Activated effector memory CD4-positive, alpha-beta T cell treated with Interleukin-2 at 50 U/mL for 16 hours (primary cell): Measurements from ENCODE around the gene ZFP36L2.
A peak's percentile ranks its signal among the peaks of the same experiment; 100 is the strongest.

Experiments
- DNase-seq: peaks from one replicate; pipeline ENCODE4 v3.0.0-alpha.2; 2020

Gene ZFP36L2

DNA sequence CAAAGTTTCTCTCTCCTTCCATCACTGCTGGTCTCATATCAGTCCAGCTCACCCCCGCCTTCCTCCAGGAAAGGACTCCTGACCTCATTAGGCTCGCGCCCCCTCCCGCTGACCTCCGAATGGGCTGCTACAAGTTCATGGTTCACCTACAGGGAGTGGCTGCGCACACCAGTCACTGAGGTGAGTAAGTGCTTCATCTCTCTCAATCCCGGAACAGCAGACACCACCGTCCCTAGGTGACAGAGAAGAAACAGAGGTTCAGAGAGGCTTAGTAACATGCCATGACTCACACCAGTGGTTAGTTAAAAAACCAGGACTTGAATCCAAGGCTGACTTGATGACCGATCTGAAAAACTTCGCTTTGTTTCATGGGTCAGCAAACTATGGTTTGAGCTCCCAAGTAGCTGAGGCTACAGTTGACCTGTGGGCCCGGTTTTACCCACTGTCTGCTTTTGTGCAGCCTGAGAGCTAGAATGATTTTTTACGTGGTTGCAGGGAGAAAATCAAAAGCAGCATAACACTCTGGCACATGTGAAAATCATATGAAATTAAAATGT lies 42.0 kb downstream of the ZFP36L2 start:
- no peak for DNase-seq

DNA sequence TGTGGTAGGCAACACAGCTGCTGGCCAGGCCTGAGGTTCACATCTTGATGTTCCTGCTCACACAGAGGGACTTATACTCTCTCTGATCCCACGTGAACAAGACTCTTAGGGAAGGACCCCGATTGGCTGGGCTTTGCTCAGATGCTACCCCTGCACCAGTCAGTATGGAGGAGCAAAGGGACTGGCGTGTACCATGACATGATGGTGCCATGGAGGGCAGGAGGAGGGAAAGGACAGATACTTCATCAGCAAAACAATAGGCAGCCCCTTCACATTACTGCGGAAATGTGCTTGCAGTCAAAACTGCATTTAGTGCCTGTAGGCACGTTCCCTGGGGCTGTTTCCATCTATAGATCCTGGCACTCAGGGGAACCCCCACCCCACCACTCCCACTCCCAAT lies 42.7 kb downstream of the ZFP36L2 start:
- DNase-seq, result no peak

DNA sequence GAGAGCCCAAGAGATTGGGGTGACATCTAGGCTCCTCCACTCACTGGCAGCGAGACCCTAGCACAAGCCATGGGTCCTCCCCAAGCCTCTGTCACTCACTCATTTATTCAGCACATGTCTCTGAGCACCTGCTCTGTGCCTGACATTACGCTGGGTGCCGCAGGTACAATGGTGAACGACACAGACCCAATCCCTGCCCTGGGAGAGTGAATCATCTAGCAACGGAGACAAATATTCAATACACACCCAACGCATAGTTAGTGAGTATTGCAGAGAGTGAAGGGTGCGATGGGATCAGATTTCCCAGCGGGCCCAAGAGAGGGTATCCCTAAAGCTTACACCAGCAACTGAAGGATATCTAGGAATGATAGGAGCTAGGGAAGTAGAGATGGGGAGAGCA lies 45.5 kb downstream of the ZFP36L2 start:
- no peak for DNase-seq

DNA sequence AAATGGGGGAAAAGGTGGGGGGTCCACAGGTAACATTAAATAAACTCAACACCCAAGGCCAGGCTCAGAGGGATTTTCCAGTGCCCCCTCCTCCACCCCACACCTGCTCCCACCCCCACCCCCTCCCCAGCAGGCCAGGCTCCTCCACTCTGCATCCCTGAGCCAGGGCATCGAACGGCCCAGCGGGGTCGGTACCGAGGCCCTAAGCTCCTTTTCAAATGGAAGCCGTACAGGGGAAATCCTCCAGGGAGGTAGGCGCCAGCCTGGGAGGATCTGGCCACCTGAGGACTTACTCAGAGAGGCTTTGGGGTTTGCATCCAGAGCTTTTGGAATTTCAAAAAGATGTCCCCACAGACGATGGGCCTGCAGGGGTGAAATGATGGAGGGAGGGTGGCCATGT lies 46.5 kb downstream of the ZFP36L2 start:
- DNase-seq, result no peak

DNA sequence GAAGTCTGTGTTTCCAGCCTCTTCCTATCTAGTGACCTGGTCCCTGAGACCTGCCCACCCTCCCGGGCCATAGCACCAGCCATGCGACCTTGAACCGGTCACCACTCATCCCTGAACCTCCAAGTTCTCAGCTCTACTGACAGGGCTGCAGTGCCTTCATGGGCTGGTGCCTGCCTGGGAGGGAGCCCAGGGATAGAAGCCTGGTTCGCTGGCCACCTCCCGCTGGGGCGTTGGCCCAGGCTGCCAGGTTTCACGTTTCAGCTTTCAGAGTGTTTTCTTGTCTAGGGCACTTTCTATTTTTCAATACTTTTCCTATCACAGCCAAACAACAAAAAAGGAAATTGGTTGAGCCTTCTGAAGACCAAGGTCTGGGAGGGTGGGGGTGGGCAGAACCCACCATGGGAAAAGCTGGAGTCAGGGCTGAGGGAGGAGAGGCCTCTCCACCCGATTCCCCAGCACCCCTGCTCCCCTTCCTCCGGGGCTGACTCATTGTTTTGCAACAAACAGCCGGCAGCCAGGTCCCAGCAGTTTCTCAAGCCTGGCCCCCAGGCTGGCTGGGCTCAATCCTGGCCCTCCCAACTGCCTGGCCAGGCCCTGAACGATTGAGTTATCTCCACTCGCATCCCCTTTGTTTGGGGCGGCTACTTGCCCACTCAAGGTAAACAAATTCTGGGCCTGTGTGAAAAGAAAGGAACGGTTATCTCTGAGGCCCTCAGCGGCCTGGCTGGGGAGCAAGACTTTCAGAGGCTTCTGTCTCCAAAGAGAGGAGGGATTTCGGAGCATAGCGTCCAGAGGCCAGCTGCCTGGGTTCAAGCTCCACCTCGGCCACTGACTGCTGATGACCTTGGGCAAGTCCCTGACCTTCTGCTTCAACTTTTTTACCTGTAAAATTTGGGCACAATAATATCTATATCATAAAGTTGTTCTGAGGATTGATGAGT lies 47.5 kb downstream of the ZFP36L2 start:
- peak; percentile 42 for DNase-seq

DNA sequence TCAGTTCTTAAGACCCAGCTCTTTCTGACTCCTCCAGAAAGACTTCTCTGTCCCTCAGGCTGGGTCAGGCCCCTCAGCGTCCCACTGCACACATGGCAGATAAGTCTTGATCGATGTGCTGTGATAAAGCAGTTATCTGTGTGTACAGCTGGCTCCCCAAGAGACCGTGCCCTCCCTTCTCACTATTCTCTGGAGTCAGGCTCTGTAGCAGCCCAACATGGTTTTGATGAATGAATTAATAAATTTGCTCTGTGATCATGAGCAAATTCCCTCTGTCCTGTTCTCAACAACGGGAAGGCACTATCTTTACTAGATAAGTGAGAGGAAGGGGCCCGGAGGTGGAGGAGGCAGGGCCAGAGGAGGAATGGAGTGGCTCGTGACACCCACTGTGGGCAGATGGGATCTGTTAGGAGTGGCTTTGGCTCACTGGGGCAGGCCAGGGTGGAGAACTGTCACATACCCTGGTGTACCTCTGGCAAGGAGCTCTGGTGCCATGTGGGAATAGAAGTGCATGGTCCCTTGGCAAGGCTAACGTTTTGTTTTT lies 48.3 kb downstream of the ZFP36L2 start:
- no peak for DNase-seq

DNA sequence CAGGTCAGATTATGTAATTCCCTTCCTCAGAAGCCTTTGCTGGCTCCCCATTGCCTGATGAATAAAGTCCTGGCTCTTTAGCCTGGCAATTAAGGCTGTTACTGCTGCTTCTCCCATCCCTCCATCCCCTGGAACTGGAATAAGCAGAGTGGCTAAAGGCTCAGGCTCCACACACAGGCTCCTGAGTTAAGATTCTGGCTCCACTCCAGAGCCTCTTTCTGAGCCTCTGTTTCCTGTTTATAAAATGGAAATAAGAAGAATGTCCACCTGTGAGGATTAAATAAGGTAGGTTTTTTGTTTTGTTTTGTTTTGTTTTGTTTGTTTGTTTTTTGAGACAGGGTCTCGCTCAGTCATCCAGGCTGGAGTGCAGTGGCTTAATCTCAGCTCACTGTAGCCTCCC lies 50.0 kb downstream of the ZFP36L2 start:
- no peak for DNase-seq

DNA sequence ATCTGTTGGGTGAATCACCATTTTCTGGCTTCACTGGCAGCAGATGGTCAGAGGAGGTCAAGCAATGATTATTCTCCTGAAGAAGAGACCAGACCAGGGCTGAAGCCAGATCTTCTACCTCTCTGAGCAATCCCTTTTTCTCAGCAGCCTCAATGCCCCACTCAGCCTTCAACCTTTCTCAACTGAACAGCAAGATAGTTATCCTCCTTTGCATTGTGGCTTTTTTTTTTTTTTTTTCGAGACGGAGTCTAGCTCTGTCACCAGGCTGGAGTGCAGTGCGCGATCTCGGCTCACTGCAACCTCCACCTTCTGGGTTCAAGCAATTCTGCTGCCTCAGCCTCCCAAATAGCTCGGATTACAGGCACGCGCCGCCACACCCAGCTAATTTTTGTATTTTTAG lies 50.5 kb downstream of the ZFP36L2 start:
- no peak for DNase-seq

DNA sequence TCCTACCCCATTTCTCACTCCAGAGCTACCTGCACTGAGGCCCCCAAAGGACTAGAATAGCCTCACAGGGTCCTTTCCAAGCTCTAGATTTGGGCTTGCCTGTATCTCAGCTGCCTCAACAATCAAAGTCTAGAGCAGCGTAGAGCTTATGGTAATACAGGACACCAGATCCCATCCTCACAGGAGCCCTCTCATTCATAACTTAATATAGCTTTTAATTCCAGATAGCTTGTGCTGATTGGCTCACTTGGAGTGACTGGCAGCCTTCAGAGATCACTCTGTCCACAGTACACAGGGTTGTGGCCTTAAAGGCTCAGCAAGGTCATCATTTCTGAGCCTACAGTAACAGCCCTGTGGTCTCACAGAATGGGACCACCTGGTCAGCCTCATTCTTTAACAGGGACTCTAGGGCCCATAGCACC lies 51.4 kb downstream of the ZFP36L2 start:
- DNase-seq, result no peak

DNA sequence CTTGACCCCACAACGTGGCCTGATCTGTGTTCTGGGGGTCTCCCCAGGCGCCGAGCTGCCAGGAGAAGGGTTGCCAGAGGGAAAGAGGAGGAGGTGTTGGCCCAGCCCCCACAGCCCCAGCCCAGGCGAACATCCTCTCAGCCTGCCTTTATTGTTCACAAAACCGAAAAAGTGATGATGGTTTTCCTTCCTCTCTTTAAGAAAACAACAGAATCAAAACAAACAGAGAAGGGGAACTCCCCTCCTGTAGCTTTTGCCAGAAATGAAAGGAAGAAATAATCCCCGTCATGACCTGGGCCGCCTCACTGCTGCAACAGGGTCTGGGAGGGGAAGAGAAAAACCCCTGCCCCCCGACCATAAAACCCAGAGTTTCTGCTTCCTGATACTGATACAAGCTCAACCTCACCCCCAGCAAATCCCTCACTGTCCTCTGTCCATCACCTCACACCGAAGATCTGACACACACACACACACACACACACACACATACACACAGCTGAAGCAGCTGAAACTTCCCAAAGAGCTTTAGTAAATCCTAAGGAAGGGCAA lies 52.0 kb downstream of the ZFP36L2 start:
- DNase-seq, result peak; percentile 64
